HG03442 (cell line): Measurements from ENCODE around the gene HEG1.

Source experiments
- ATAC-seq: cut with Tn5 transposase; IDR thresholded peaks from one replicate; pipeline ENCODE4 v1.9.1; 2021; ENCODE audit warnings: mild to moderate bottlenecking, moderate library complexity; ENCODE audit not compliant: unreplicated experiment

HEG1 gene

GRCh38 chr3:125023833-125024555 lies 31.8 kb downstream of the HEG1 start:
- no peak for ATAC-seq

- no peak for ATAC-seq
Measured at GRCh38 chr3:125022206-125022605, 33.6 kb downstream of the HEG1 start.

- ATAC-seq: no peak
Measured at GRCh38 chr3:125019271-125019670, 36.5 kb downstream of the HEG1 start.

GRCh38 chr3:125017406-125017805 lies 38.4 kb downstream of the HEG1 start:
- ATAC-seq: no peak

- no peak for ATAC-seq
Measured at GRCh38 chr3:125014570-125015179, 41.1 kb downstream of the HEG1 start.

- ATAC-seq: no peak
Measured at GRCh38 chr3:125013095-125013494, 42.7 kb downstream of the HEG1 start.

GRCh38 chr3:125011941-125012340 lies 43.9 kb downstream of the HEG1 start:
- ATAC-seq: no peak

GRCh38 chr3:125010393-125010792 lies 45.4 kb downstream of the HEG1 start:
- ATAC-seq: no peak

GRCh38 chr3:125008766-125009165 lies 47.0 kb downstream of the HEG1 start:
- ATAC-seq: no peak

GRCh38 chr3:125006291-125006731 lies 49.5 kb downstream of the HEG1 start:
- ATAC-seq: no peak

- no peak for ATAC-seq
Measured at GRCh38 chr3:125005676-125006075, 50.1 kb downstream of the HEG1 start.

- ATAC-seq: no peak
Measured at GRCh38 chr3:125005222-125005621, 50.6 kb downstream of the HEG1 start.

GRCh38 chr3:125003859-125004595 lies 51.8 kb downstream of the HEG1 start:
- no peak for ATAC-seq

GRCh38 chr3:125003369-125003853 lies 52.4 kb downstream of the HEG1 start:
- no peak for ATAC-seq

GRCh38 chr3:125002414-125003368 lies 53.1 kb downstream of the HEG1 start:
- no peak for ATAC-seq

GRCh38 chr3:125001557-125002413 lies 54.0 kb downstream of the HEG1 start:
- no peak for ATAC-seq

- ATAC-seq: no peak
Measured at GRCh38 chr3:125000661-125001060, 55.1 kb downstream of the HEG1 start.

- ATAC-seq: no peak
Measured at GRCh38 chr3:124999897-125000435, 55.8 kb downstream of the HEG1 start.

GRCh38 chr3:124999317-124999716 lies 56.5 kb downstream of the HEG1 start:
- no peak for ATAC-seq
